Testis (tissue), 2 donors: ENCODE measurements around the gene NEMP2.

Experiments used
- POLR2A ChIP-seq: fragments of 450-650 bp; IDR thresholded peaks from one replicate; pipeline ENCODE4 v1.6.1; 2017; ENCODE audit warnings: antibody characterized with exemption, mild to moderate bottlenecking, moderate library complexity
- TF ChIP-seq, protein P1 (sequence below), 3 experiments: fragments of 450-650 bp in 2 of 3; fragments of 200-600 bp in 1 of 3; sonication (generic) in 1 of 3; IDR thresholded peaks; one replicate each; pipeline ENCODE4 v1.5.1; 2016 to 2019; ENCODE audit warnings: antibody characterized with exemption in 3 of 3, mild to moderate bottlenecking in 2 of 3, moderate library complexity in 1 of 3

DNA sequence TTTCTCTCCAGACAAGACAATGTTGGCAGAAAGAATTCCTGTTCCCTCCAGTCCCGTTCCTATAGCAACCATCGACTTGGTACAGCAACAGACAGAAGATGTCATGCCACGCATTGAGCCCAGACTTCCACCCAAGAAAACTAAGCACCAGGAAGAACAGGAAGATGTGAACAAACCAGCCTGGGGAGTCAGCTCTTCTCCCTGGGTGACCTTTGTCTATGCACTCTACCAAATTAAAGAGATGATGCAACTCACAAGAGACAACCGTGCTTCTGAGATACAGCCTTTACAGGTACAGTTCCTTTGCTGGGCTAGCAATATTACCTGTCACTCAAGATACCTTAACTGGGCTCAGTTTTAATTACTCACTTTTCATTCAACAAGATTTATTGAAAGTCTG, 37.1 kb downstream of the NEMP2 start:
- TF ChIP-seq, protein P1, sequence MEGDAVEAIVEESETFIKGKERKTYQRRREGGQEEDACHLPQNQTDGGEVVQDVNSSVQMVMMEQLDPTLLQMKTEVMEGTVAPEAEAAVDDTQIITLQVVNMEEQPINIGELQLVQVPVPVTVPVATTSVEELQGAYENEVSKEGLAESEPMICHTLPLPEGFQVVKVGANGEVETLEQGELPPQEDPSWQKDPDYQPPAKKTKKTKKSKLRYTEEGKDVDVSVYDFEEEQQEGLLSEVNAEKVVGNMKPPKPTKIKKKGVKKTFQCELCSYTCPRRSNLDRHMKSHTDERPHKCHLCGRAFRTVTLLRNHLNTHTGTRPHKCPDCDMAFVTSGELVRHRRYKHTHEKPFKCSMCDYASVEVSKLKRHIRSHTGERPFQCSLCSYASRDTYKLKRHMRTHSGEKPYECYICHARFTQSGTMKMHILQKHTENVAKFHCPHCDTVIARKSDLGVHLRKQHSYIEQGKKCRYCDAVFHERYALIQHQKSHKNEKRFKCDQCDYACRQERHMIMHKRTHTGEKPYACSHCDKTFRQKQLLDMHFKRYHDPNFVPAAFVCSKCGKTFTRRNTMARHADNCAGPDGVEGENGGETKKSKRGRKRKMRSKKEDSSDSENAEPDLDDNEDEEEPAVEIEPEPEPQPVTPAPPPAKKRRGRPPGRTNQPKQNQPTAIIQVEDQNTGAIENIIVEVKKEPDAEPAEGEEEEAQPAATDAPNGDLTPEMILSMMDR (IDR thresholded peaks at IDR 0.05), result no peak
- no peak for TF ChIP-seq POLR2A
